Breast epithelium (tissue), 4 donors: ENCODE results near the gene ZCCHC14. TPM values are rescaled to one million over a fixed set of nuclear protein-coding genes. Genes with fewer than 3 reads are reported as not detected.
A peak's percentile ranks its signal among the peaks of the same experiment; 100 is the strongest.

Experiments
- DNase-seq, 2 donors: peaks; one replicate each; pipeline ENCODE4 v3.0.0-alpha.2; 2019; ENCODE audit warnings: low spot score in 2 of 2
- H3K27ac ChIP-seq, 2 donors: fragments of 200-600 bp; sonication (generic) in 1 of 2; one replicate each; pipeline ENCODE4 v1.5.1; 2016 to 2019; ENCODE audit warnings: mild to moderate bottlenecking in 1 of 2
- H3K27me3 ChIP-seq, 2 donors: fragments of 200-600 bp; sonication (generic) in 1 of 2; one replicate each; pipeline versions ENCODE4 v1.5.1 to v1.6.0; 2017 to 2019; ENCODE audit warnings: control low read depth in 1 of 2, mild to moderate bottlenecking in 1 of 2
- H3K36me3 ChIP-seq: fragments of 200-600 bp; one replicate; pipeline ENCODE4 v1.5.1; 2019
- H3K4me1 ChIP-seq, 2 donors: fragments of 200-600 bp; sonication (generic); one replicate each; pipeline ENCODE4 v1.5.1; 2016 to 2019; ENCODE audit warnings: control low read depth in 1 of 2
- H3K4me3 ChIP-seq, 3 donors: fragments of 200-600 bp; sonication (generic); 1 replicate in 2 of 3; 2 replicates in 1 of 3; pipeline ENCODE4 v1.5.1; 2016 to 2019; ENCODE audit warnings: mild to moderate bottlenecking in 3 of 3, moderate library complexity in 2 of 3
- H3K9me3 ChIP-seq, 2 donors: fragments of 200-600 bp; sonication (generic) in 1 of 2; one replicate each; pipeline ENCODE4 v1.5.1; 2016 to 2019; ENCODE audit warnings: control low read depth in 1 of 2
- CTCF ChIP-seq, 3 donors: fragments of 450-650 bp; IDR thresholded peaks; one replicate each; pipeline ENCODE4 v1.5.1; 2016 to 2017; ENCODE audit warnings: antibody characterized with exemption in 3 of 3, mild to moderate bottlenecking in 3 of 3, moderate library complexity in 3 of 3
- POLR2A ChIP-seq: fragments of 450-650 bp; IDR thresholded peaks from one replicate; pipeline ENCODE4 v1.6.1; 2016; ENCODE audit warnings: antibody characterized with exemption, mild to moderate bottlenecking, moderate library complexity
- POLR2AphosphoS5 ChIP-seq, 3 donors: sonication (generic); formaldehyde crosslinking; IDR thresholded peaks; one replicate each; pipeline ENCODE4 v1.6.1; 2017; ENCODE audit warnings: antibody characterized with exemption in 3 of 3
- intact Hi-C: fragments of 100-400 bp; cut with DNase I; formaldehyde crosslinking; loops from one replicate; pipeline ENCODE4 v1.15.1; 2023; ENCODE audit warnings: low total_unique reads
- total RNA-seq, 3 donors: library from RNA; depleted of rRNA; stranded (reverse); fragments of >200 nt; gene quantifications; one replicate each; pipeline ENCODE4 v1.1.0, GENCODE V29; 2016

ZCCHC14 gene
- total RNA-seq, 3 donors from 2014 or later: 15.2 to 21.0 (median 18.7) TPM

DNA sequence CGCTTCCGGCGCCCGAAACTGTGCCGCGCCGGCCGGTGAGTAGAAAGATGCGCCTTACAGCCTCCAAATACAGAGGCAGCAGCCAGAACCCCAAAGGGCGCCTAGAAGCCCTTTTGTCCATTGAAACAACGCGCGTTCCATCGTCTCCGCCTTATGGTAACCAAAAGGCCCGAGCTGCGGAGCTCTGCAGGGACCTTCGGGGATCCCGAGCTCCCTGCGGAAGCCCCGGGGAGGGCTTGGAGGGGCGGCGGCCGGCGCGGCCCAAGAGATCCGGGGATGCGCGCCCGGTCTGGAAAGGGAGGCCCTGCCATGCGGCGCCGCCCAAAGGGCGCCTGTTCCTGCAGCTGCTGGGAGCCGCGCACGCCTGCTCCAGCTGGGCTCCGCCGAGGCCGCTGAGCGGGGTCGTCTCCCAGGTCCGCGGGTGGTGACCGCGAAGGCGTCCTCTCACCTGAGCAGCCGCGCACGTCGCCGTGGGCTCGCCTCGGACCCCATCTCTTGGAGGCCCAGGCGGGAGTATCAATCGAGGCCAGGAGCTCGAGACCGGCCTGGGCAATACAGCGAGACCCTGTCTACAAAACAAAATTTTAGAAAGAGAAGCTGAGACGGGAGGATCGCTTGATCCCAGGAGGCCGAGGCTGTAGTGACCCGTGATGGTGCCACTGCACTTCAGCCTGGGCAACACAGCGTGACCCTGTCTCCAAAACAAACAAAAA lies 108.5 kb downstream of the ZCCHC14 start:
- intact Hi-C loops: no loop called here
- Histone ChIP-seq H3K27me3 (no peaks in the 10 kb centered on the region), H3K27ac (peak overlapping the region; percentile 91 to 95), H3K4me3 (peak overlapping the region; percentile 80 to 97 (median 81)), H3K36me3 (no peaks in the 10 kb centered on the region), H3K4me1 (peaks cover 9 to 22% of the 10 kb centered on the region in 2 donors), H3K9me3 (no peaks in the 10 kb centered on the region)
- TF ChIP-seq POLR2AphosphoS5 (IDR thresholded peaks at IDR 0.05) (peak in 2 of 3 donors; percentile 17 to 60), CTCF (IDR thresholded peaks at IDR 0.05) (peak in 2 of 3 donors; percentile 5 to 11), POLR2A (no peak)
- no peak for DNase-seq

DNA sequence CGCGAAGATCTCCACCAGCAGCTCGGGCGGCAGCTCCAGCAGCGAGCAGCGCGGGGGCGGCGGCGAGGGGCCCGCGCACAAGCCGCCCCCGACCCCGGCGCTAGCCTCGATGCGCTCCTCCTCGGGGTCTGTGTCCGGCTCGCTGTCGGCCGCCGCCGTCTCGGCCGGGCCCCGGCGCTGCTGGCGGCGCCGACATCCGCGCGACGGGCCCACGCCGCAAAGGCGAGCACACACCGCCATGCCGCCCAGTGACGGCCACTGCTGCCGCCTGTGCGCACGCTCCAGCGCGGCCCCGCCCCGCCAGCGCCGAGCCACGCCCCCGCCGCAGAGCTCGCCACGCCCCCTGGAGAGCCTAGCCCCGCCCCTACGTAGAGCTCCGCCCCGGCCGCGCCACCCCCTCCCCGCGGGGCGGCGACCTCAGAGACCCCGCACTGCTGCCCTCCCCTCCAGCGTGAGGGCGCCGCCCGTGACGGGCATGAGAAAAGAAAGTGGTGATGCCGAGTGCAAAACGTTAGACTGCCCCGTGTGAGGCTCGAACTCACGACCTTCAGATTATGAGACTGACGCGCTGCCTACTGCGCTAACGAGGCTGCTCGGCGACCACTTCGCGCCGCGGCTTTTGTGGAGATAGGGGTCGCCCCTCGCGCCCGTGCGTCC lies 109.2 kb downstream of the ZCCHC14 start, which contains the start of gene FBXO31:
Gene FBXO31 (minus strand): TSS at position 272 of the 657 bp plus-strand sequence. CDS start 32 bp downstream, at position 240.
- intact Hi-C loops: no loop called here
- H3K4me1 ChIP-seq: peaks cover 9 to 22% of the 10 kb centered on the region in 2 donors
- H3K27me3 ChIP-seq: no peaks in the 10 kb centered on the region

GRCh38 chr16:87382023-87382785 lies 110.6 kb downstream of the ZCCHC14 start:
- Histone ChIP-seq H3K4me1 (peaks cover under 1 to 15% of the 10 kb centered on the region in 2 donors), H3K36me3 (no peaks in the 10 kb centered on the region), H3K27ac (peak overlapping the region; percentile 91 to 95), H3K9me3 (no peaks in the 10 kb centered on the region), H3K27me3 (no peaks in the 10 kb centered on the region), H3K4me3 (peak overlapping the region; percentile 80 to 97 (median 81))
- TF ChIP-seq CTCF (IDR thresholded peaks at IDR 0.05) (no peak), POLR2A (no peak), POLR2AphosphoS5 (IDR thresholded peaks at IDR 0.05) (no peak)
- intact Hi-C loops: no loop called here
- DNase-seq: no peak

More for the DNA sequence above, 109.2 kb downstream of the ZCCHC14 start, which contains the start of gene FBXO31:
- TF ChIP-seq CTCF (IDR thresholded peaks at IDR 0.05): peak in 1 of 3 donors; percentile 18
- peak; percentile 64 to 98 (median 91) for TF ChIP-seq POLR2AphosphoS5 (IDR thresholded peaks at IDR 0.05)
- TF ChIP-seq POLR2A: no peak
- Histone ChIP-seq H3K36me3 (no peaks in the 10 kb centered on the region), H3K4me3 (peak within 1 kb of the TSS; percentile 80 to 97 (median 81)), H3K9me3 (no peaks in the 10 kb centered on the region), H3K27ac (peak within 1 kb of the TSS; percentile 91 to 95)
- DNase-seq: peak; percentile 74 to 88

- TF ChIP-seq POLR2AphosphoS5 (IDR thresholded peaks at IDR 0.05): no peak
- no peak for TF ChIP-seq POLR2A
- TF ChIP-seq CTCF (IDR thresholded peaks at IDR 0.05): no peak
- H3K4me1 ChIP-seq: peaks cover 0 to 15% of the 10 kb centered on the region in 2 donors
- H3K27me3 ChIP-seq: no peaks in the 10 kb centered on the region
- no peaks in the 10 kb centered on the region for H3K36me3 ChIP-seq
- H3K9me3 ChIP-seq: no peaks in the 10 kb centered on the region
- DNase-seq: no peak
- peak overlapping the region; percentile 64 to 71 for H3K27ac ChIP-seq
- H3K4me3 ChIP-seq: peak overlapping the region; percentile 80 to 97 (median 81)
- intact Hi-C loops: no loop called here
Measured at GRCh38 chr16:87380881-87381280, 111.9 kb downstream of the ZCCHC14 start.
